Measurements from ENCODE around the gene THEM4. TPM values are rescaled to one million over a fixed set of nuclear protein-coding genes. Genes with fewer than 3 reads are reported as not detected.
"Not testable (repeated sequence)": the region's sequence is repeated elsewhere in the genome, so short reads cannot be mapped to it uniquely, and the experiment has no call there.

THEM4 gene
- total and polyA plus RNA-seq, 7 donors: 4.9 to 21.9 (median 16.1) TPM

GRCh38 chr1:151915061-151915686, 5.9 kb upstream of the THEM4 start:
- Histone ChIP-seq H3K4me3 (no peak overlapping the region), H3K36me3 (no peaks in the 10 kb centered on the region), H3K4me1 (peaks cover 0 to 3% (median 2%) of the 10 kb centered on the region in 4 donors), H3K27ac (no peak overlapping the region), H3K27me3 (no peaks in the 10 kb centered on the region), H3K9me3 (peaks cover 0 to 1% (median 0%) of the 10 kb centered on the region in 4 donors)
- DNase-seq: no peak
- WGBS, 2 donors: 51 to 67% methylated on average over 1 of the region's 1 CpG
- TF ChIP-seq EP300 (IDR thresholded peaks at IDR 0.05): no peak
- intact Hi-C loops (cut with DNase I): no loop called here

- peaks cover 0 to 5% (median 5%) of the 10 kb centered on the region in 4 donors for H3K4me1 ChIP-seq
- H3K27me3 ChIP-seq: no peaks in the 10 kb centered on the region
- no peak overlapping the region for H3K27ac ChIP-seq
- DNase-seq: no peak
- peaks cover 0 to 1% (median 0%) of the 10 kb centered on the region in 4 donors for H3K9me3 ChIP-seq
- TF ChIP-seq EP300 (IDR thresholded peaks at IDR 0.05) (no peak), CTCF (IDR thresholded peaks at IDR 0.05) (no peak), POLR2A (IDR thresholded peaks at IDR 0.05) (no peak), POLR2AphosphoS5 (IDR thresholded peaks at IDR 0.05) (no peak)
- WGBS, 2 donors: 93 to 96% methylated on average over 2 of the region's 2 CpGs
- intact Hi-C loops (cut with DNase I): no loop called here
- no peak overlapping the region for H3K4me3 ChIP-seq
- H3K36me3 ChIP-seq: no peaks in the 10 kb centered on the region
Measured at GRCh38 chr1:151914076-151914475, 4.8 kb upstream of the THEM4 start.

GRCh38 chr1:151912973-151913372, 3.7 kb upstream of the THEM4 start:
- no peak overlapping the region for H3K27ac ChIP-seq
- no peak overlapping the region for H3K4me3 ChIP-seq
- H3K4me1 ChIP-seq: peaks cover 0 to 16% (median 15%) of the 10 kb centered on the region in 4 donors
- TF ChIP-seq CTCF (IDR thresholded peaks at IDR 0.05): no peak
- TF ChIP-seq POLR2AphosphoS5 (IDR thresholded peaks at IDR 0.05): no peak
- no peak for TF ChIP-seq POLR2A (IDR thresholded peaks at IDR 0.05)
- no peak for TF ChIP-seq EP300 (IDR thresholded peaks at IDR 0.05)
- H3K27me3 ChIP-seq: no peaks in the 10 kb centered on the region
- intact Hi-C loops (cut with DNase I): no loop called here
- 96 to 99% methylated on average over 1 of the region's 1 CpG for WGBS, 2 donors
- no peak for DNase-seq
- no peaks in the 10 kb centered on the region for H3K36me3 ChIP-seq
- peaks cover 0 to 1% (median 0%) of the 10 kb centered on the region in 4 donors for H3K9me3 ChIP-seq

- Histone ChIP-seq H3K27me3 (no peaks in the 10 kb centered on the region), H3K4me1 (peaks cover 0 to 18% (median 16%) of the 10 kb centered on the region in 4 donors), H3K9me3 (peaks cover 0 to 1% (median 0%) of the 10 kb centered on the region in 4 donors), H3K4me3 (peak overlapping the region in 2 of 4 donors; percentile 59 to 66), H3K27ac (peak overlapping the region in 2 of 4 donors; percentile 81 to 88), H3K36me3 (peaks cover 0 to 5% (median 0%) of the 10 kb centered on the region in 4 donors)
- no peak for DNase-seq
- 84 to 89% methylated on average over 10 of the region's 10 CpGs for WGBS, 2 donors
- no peak for TF ChIP-seq POLR2AphosphoS5 (IDR thresholded peaks at IDR 0.05)
- TF ChIP-seq EP300 (IDR thresholded peaks at IDR 0.05): no peak
- no peak for TF ChIP-seq POLR2A (IDR thresholded peaks at IDR 0.05)
- no peak for TF ChIP-seq CTCF (IDR thresholded peaks at IDR 0.05)
- intact Hi-C loops (cut with DNase I): no loop called here
Measured at GRCh38 chr1:151908228-151908691, 1.1 kb downstream of the THEM4 start.

- H3K27ac ChIP-seq: no peak overlapping the region
- H3K4me1 ChIP-seq: peaks cover 0 to 18% (median 16%) of the 10 kb centered on the region in 4 donors
- no peak for TF ChIP-seq EP300 (IDR thresholded peaks at IDR 0.05)
- TF ChIP-seq POLR2A (IDR thresholded peaks at IDR 0.05): no peak
- no peak for TF ChIP-seq CTCF (IDR thresholded peaks at IDR 0.05)
- no peak for TF ChIP-seq POLR2AphosphoS5 (IDR thresholded peaks at IDR 0.05)
- no peak overlapping the region for H3K4me3 ChIP-seq
- peaks cover 0 to 5% (median 0%) of the 10 kb centered on the region in 4 donors for H3K36me3 ChIP-seq
- WGBS, 2 donors: 91 to 99% methylated on average over 9 of the region's 9 CpGs
- H3K9me3 ChIP-seq: no peaks in the 10 kb centered on the region
- no peaks in the 10 kb centered on the region for H3K27me3 ChIP-seq
- DNase-seq: no peak
- intact Hi-C loops (cut with DNase I): no loop called here
Measured at GRCh38 chr1:151907363-151908139, 1.8 kb downstream of the THEM4 start.

- H3K27me3 ChIP-seq; H3K9me3 ChIP-seq; DNase-seq; H3K36me3 ChIP-seq; H3K4me3 ChIP-seq; H3K27ac ChIP-seq; intact Hi-C loops (cut with DNase I): not testable (repeated sequence)
- 98 to 99% methylated on average over 14 of the region's 14 CpGs for whole genome bisulfite sequencing, 2 donors
- H3K4me1 ChIP-seq: peaks cover 0 to 18% (median 16%) of the 10 kb centered on the region in 4 donors
Measured at GRCh38 chr1:151906324-151906645, 3.0 kb downstream of the THEM4 start.

- peaks cover 0 to 18% (median 16%) of the 10 kb centered on the region in 4 donors for H3K4me1 ChIP-seq
- DNase-seq; H3K27me3 ChIP-seq; H3K9me3 ChIP-seq; H3K36me3 ChIP-seq; H3K27ac ChIP-seq; H3K4me3 ChIP-seq; intact Hi-C loops (cut with DNase I): not testable (repeated sequence)
- WGBS, 2 donors: 85 to 90% methylated on average over 22 of the region's 22 CpGs
Measured at GRCh38 chr1:151905443-151906323, 3.6 kb downstream of the THEM4 start.
